Osteocyte (in vitro differentiated cells): ENCODE measurements around the gene SLC4A1. TPM values are rescaled to one million over a fixed set of nuclear protein-coding genes. Genes with fewer than 3 reads are reported as not detected.

Source experiments
- DNase-seq: peaks from one replicate; pipeline ENCODE4 v3.0.0; 2021; ENCODE audit warnings: mixed read lengths; ENCODE audit not compliant: unreplicated experiment; ENCODE audit errors: extremely low spot score
- H3K27ac Mint-ChIP-seq: one replicate; pipeline ENCODE4 v1.8.0; 2021; ENCODE audit warnings: mild to moderate bottlenecking, mixed read lengths; ENCODE audit not compliant: unreplicated experiment
- H3K27me3 Mint-ChIP-seq: one replicate; pipeline ENCODE4 v1.8.0; 2021; ENCODE audit warnings: mixed read lengths; ENCODE audit not compliant: unreplicated experiment
- H3K36me3 Mint-ChIP-seq: one replicate; pipeline ENCODE4 v1.8.0; 2021; ENCODE audit warnings: mixed read lengths; ENCODE audit not compliant: unreplicated experiment
- H3K4me1 Mint-ChIP-seq: one replicate; pipeline ENCODE4 v1.8.0; 2021; ENCODE audit warnings: mixed read lengths; ENCODE audit not compliant: unreplicated experiment
- H3K4me3 Mint-ChIP-seq: one replicate; pipeline ENCODE4 v1.8.0; 2021; ENCODE audit warnings: mild to moderate bottlenecking, moderate library complexity, mixed read lengths; ENCODE audit not compliant: unreplicated experiment
- H3K9me3 Mint-ChIP-seq: one replicate; pipeline ENCODE4 v1.8.0; 2021; ENCODE audit warnings: mixed read lengths; ENCODE audit not compliant: unreplicated experiment
- CTCF ChIP-seq: fragments of 200-600 bp; sonication (generic); IDR thresholded peaks from 2 replicates; pipeline ENCODE4 v1.5.0; 2021; ENCODE audit warnings: antibody characterized with exemption, mild to moderate bottlenecking, moderate library complexity
- long read RNA-seq: library from polyadenylated mRNA; unstranded; transcript quantifications from one replicate; pipeline ENCODE4 v2.0.0, GENCODE V29; 2021
- total RNA-seq: library from RNA; stranded (reverse); gene quantifications from 2 replicates; pipeline ENCODE4 v1.2.1, GENCODE V29; 2021

Gene SLC4A1
- not detected in 2 replicates for total RNA-seq
- long read RNA-seq: 0 reads

DNA sequence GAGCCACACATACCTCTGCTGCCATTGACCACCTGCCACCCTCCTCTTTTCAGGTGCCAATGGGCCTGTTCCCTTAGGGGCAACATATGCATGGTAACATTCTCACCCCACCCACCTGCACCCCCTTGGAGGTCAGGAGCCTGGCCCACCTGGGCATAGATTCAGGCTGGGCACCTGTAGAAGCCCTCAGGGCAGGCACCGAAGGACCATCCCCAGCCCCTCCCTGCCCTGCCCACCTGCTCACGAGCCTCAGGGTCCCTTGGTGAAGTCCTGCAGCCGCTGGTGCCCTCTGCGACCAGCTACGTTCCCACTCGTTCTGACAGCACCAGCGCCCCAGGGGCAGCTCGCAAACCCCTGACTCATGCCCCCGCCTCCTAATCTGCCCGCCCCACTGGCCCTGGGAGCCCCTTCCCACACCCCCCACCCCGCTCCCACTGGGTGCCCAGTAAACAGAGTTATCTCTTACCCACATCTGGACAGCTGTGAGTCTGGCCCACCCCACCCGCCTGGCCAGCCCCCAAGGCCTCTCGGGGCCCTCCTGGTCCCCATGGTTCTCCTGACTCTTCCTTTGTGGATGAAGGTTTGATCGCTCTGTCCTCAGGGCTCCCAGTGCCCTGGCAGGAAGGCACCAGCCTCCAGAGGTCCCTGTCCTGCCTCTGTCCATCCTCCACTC lies at the start of gene SLC4A1:
SLC4A1 (minus strand) TSS at position 318 of the 673 bp plus-strand sequence. CDS start 5,269 bp downstream, outside the sequence.
- no peaks in the 10 kb centered on the region for H3K9me3 Mint-ChIP-seq
- H3K4me3 Mint-ChIP-seq: no peak within 1 kb of the TSS
- no peak within 1 kb of the TSS for H3K27ac Mint-ChIP-seq
- TF ChIP-seq CTCF: no peak
- no peaks in the 10 kb centered on the region for H3K4me1 Mint-ChIP-seq
- no peaks in the 10 kb centered on the region for H3K36me3 Mint-ChIP-seq
- peaks cover 13% of the 10 kb centered on the region for H3K27me3 Mint-ChIP-seq
- no peak for DNase-seq

DNA sequence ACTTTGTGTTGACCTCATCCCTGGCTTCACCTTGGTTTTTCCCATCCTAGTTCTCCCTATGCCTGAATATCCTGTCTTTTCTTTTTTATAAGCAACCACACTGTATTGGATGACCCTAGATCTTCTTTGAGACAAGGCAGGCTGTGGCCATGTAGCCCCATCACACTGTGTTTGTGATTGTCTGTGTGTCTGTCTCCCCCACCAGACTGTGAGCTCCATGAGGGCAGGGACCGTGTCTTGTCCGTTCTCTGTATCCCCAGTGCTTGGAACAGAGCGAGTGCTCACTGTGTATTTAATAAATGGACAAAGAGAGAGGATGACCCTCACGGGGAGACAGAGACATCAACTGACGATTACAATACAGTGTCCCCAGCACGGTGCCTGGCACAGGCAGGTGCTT lies 49.6 kb upstream of the SLC4A1 start:
- Mint-ChIP-seq H3K27me3 (peaks cover 47% of the 10 kb centered on the region), H3K27ac (no peak overlapping the region), H3K4me1 (peaks cover 11% of the 10 kb centered on the region), H3K9me3 (no peaks in the 10 kb centered on the region), H3K4me3 (no peak overlapping the region), H3K36me3 (peaks cover 8% of the 10 kb centered on the region)
- no peak for DNase-seq
- TF ChIP-seq CTCF: no peak

DNA sequence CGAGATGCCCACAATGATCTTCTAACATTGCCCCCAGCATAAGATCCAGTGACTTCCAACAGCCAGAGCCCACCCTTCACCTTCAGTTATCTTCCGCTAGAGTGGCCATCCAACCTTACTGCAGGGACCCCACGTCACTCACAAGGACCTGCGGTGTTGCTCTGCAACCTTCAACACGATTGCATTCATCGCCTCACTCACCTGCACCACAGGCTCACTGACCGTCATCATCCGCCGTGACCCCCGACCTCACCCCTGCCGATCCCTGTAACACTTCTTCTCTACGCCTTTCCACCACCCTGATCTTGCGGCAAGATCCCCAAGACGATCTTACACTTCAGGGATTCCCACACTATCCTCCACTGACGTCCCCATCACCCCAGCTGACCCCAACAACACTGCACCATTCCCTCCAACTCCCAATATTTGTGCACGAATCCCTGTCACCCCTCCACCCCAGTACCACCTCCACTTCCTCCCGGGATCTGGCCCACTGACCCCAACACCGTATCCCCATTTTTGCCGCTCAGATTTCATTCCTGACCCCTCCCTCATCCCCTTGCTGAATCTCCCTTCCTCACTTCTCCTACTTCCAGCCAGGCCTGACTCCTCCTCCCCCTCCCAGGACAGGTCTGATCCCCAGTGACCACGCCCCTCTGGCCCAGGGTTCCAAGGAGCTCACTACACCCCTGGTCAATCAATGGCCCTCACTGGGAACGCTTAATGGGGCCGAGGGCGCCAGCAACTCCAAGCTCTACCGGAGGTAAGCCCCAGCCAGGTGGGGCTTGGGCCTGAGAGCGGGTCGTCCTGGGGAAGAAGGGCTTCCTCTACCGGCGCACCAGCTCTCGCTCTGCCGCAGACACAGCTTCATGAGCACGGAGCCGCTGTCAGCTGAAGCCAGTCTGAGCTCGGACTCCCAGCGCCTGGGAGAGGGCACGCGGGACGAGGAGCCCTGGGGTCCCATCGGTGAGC lies 48.1 kb upstream of the SLC4A1 start:
- Mint-ChIP-seq H3K27ac (no peak overlapping the region), H3K4me1 (peaks cover 11% of the 10 kb centered on the region), H3K4me3 (peak overlapping the region; percentile 64), H3K36me3 (peaks cover 6% of the 10 kb centered on the region), H3K27me3 (peaks cover 47% of the 10 kb centered on the region), H3K9me3 (no peaks in the 10 kb centered on the region)
- DNase-seq: no peak
- TF ChIP-seq CTCF: no peak

GRCh38 chr17:44314869-44315661 lies 47.1 kb upstream of the SLC4A1 start:
- peaks cover 6% of the 10 kb centered on the region for H3K36me3 Mint-ChIP-seq
- no peaks in the 10 kb centered on the region for H3K9me3 Mint-ChIP-seq
- TF ChIP-seq CTCF: no peak
- peaks cover 11% of the 10 kb centered on the region for H3K4me1 Mint-ChIP-seq
- no peak for DNase-seq
- peak overlapping the region; percentile 64 for H3K4me3 Mint-ChIP-seq
- peaks cover 49% of the 10 kb centered on the region for H3K27me3 Mint-ChIP-seq
- H3K27ac Mint-ChIP-seq: no peak overlapping the region
